Liver (tissue), 3 donors: ENCODE data around the gene CIB1.

Experiments
- ATF3 ChIP-seq: IDR thresholded peaks from 2 replicates; pipeline ENCODE4 v1.6.1; 2016; ENCODE audit warnings: antibody characterized with exemption
- CTCF ChIP-seq: fragments of 150-350 bp; IDR thresholded peaks from 2 replicates; pipeline ENCODE4 v1.5.1; 2017; ENCODE audit warnings: improper control_type of control experiment, low read depth, low read length; ENCODE audit not compliant: missing input control
- EGR1 ChIP-seq, 2 donors: IDR thresholded peaks; 2 replicates each; pipeline ENCODE4 v1.6.1; 2016 to 2018; ENCODE audit warnings: antibody characterized with exemption in 2 of 2, low read depth in 2 of 2
- GABPA ChIP-seq, 2 donors: IDR thresholded peaks in 1 of 2; conservative IDR thresholded peaks in 1 of 2; 2 replicates each; pipeline ENCODE4 v1.6.1; 2016; ENCODE audit warnings: antibody characterized with exemption in 2 of 2, mild to moderate bottlenecking in 1 of 2, moderate library complexity in 1 of 2
- HNF4A ChIP-seq, 2 donors: conservative IDR thresholded peaks; 2 replicates each; pipeline ENCODE4 v1.6.1; 2016; ENCODE audit warnings: antibody characterized with exemption in 2 of 2, mild to moderate bottlenecking in 2 of 2
- JUND ChIP-seq, 2 donors: IDR thresholded peaks; 2 replicates each; pipeline ENCODE4 v1.6.1; 2016; ENCODE audit warnings: antibody characterized with exemption in 2 of 2
- MAX ChIP-seq: IDR thresholded peaks from 2 replicates; pipeline ENCODE4 v1.6.1; 2016; ENCODE audit warnings: antibody characterized with exemption
- RAD21 ChIP-seq, 2 donors: IDR thresholded peaks; 2 replicates each; pipeline ENCODE4 v1.6.1; 2016; ENCODE audit warnings: antibody characterized with exemption in 2 of 2, mild to moderate bottlenecking in 2 of 2
- RXRA ChIP-seq, 2 donors: IDR thresholded peaks; 2 replicates each; pipeline ENCODE4 v1.6.1; 2017 to 2018; ENCODE audit warnings: antibody characterized with exemption in 2 of 2, mild to moderate bottlenecking in 1 of 2
- TAF1 ChIP-seq: conservative IDR thresholded peaks from 2 replicates; pipeline ENCODE4 v1.6.1; 2016; ENCODE audit warnings: antibody characterized with exemption, mild to moderate bottlenecking
- YY1 ChIP-seq: IDR thresholded peaks from 2 replicates; pipeline ENCODE4 v1.6.1; 2016; ENCODE audit warnings: antibody characterized with exemption, mild to moderate bottlenecking
- donor health status: healthy.
- donor health status: healthy.

GRCh38 chr15:90248789-90249202 is 15.1 kb upstream of the CIB1 start:
- no peak for TF ChIP-seq CTCF
- no peak for TF ChIP-seq GABPA (IDR thresholded peaks at IDR 0.05 in 1 of 2, conservative IDR thresholded peaks at IDR 0.05 in 1 of 2)
- no peak for TF ChIP-seq MAX
- TF ChIP-seq RXRA (IDR thresholded peaks at IDR 0.05): no peak
- TF ChIP-seq JUND (IDR thresholded peaks at IDR 0.05): no peak
- TF ChIP-seq EGR1 (IDR thresholded peaks at IDR 0.05; ENCODE audit: low read depth in 2 of 2): no peak
- TF ChIP-seq YY1: no peak
- no peak for TF ChIP-seq TAF1
- TF ChIP-seq HNF4A (conservative IDR thresholded peaks at IDR 0.05): no peak
- no peak for TF ChIP-seq RAD21 (IDR thresholded peaks at IDR 0.05)
- no peak for TF ChIP-seq ATF3
